Measurements from ENCODE around the gene IQSEC1.

DNA sequence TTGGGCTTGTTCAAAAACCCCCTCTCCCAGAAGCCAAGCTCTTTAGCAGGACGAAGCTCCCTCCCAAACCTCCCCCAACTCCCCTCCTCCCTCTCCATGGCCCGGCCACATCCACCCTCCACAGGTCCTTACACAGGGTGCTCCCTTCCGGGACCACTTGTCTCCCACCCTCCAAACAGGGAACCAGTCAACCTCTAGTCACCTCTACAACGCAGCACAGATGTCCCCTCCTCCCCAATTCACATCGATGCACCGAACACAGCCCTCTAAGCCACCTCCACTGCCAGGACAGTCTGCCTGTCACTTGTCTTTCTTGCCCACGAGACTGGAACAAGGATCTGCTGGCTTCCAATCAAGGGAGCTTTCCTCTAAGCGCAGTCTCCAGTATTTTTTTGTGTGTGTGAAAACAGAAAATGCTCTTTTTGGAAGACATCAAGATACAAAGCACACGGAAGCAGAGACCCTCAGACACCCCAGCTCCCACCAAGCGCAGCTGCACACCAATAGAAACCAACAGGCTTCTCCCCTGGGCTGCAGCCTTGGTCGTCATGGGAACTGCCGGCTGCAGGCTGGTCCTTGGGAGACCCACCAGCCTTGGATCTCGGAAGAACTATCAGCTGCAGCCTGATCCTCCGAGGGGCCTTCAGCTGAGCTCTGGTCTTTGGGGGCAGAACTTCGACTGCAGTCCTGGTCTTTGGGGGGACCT lies 26.5 kb downstream of the IQSEC1 start:
- TF ChIP-seq, protein P1, sequence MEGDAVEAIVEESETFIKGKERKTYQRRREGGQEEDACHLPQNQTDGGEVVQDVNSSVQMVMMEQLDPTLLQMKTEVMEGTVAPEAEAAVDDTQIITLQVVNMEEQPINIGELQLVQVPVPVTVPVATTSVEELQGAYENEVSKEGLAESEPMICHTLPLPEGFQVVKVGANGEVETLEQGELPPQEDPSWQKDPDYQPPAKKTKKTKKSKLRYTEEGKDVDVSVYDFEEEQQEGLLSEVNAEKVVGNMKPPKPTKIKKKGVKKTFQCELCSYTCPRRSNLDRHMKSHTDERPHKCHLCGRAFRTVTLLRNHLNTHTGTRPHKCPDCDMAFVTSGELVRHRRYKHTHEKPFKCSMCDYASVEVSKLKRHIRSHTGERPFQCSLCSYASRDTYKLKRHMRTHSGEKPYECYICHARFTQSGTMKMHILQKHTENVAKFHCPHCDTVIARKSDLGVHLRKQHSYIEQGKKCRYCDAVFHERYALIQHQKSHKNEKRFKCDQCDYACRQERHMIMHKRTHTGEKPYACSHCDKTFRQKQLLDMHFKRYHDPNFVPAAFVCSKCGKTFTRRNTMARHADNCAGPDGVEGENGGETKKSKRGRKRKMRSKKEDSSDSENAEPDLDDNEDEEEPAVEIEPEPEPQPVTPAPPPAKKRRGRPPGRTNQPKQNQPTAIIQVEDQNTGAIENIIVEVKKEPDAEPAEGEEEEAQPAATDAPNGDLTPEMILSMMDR (conservative IDR thresholded peaks at IDR 0.05; ENCODE audit: low read depth in 2 of 2) = no peak
- TF ChIP-seq STAT1 (IDR thresholded peaks at IDR 0.05; ENCODE audit: unreplicated experiment) = no peak
- TF ChIP-seq EZH2phosphoT487 (IDR thresholded peaks at IDR 0.05; ENCODE audit: unreplicated experiment) = no peak
- TF ChIP-seq CREB1 (CRISPR knock-in tag; IDR thresholded peaks at IDR 0.05; ENCODE audit: low read depth) = no peak
- no peak for TF ChIP-seq EZH2 (IDR thresholded peaks at IDR 0.05; ENCODE audit: low read depth, unreplicated experiment)
- no peak for TF ChIP-seq ZNF331 (CRISPR knock-in tag; IDR thresholded peaks at IDR 0.05; ENCODE audit: low read depth)
- TF ChIP-seq NANOG (IDR thresholded peaks at IDR 0.05; ENCODE audit: borderline replicate concordance) = no peak
- TF ChIP-seq POLR2AphosphoS5 (IDR thresholded peaks at IDR 0.05; ENCODE audit: low read depth) = no peak
- no peak for TF ChIP-seq JUNB (IDR thresholded peaks at IDR 0.05; ENCODE audit: unreplicated experiment)
- TF ChIP-seq, protein P2, sequence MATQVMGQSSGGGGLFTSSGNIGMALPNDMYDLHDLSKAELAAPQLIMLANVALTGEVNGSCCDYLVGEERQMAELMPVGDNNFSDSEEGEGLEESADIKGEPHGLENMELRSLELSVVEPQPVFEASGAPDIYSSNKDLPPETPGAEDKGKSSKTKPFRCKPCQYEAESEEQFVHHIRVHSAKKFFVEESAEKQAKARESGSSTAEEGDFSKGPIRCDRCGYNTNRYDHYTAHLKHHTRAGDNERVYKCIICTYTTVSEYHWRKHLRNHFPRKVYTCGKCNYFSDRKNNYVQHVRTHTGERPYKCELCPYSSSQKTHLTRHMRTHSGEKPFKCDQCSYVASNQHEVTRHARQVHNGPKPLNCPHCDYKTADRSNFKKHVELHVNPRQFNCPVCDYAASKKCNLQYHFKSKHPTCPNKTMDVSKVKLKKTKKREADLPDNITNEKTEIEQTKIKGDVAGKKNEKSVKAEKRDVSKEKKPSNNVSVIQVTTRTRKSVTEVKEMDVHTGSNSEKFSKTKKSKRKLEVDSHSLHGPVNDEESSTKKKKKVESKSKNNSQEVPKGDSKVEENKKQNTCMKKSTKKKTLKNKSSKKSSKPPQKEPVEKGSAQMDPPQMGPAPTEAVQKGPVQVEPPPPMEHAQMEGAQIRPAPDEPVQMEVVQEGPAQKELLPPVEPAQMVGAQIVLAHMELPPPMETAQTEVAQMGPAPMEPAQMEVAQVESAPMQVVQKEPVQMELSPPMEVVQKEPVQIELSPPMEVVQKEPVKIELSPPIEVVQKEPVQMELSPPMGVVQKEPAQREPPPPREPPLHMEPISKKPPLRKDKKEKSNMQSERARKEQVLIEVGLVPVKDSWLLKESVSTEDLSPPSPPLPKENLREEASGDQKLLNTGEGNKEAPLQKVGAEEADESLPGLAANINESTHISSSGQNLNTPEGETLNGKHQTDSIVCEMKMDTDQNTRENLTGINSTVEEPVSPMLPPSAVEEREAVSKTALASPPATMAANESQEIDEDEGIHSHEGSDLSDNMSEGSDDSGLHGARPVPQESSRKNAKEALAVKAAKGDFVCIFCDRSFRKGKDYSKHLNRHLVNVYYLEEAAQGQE (IDR thresholded peaks at IDR 0.05; ENCODE audit: unreplicated experiment) = no peak
- TF ChIP-seq ZNF114 (CRISPR knock-in tag; IDR thresholded peaks at IDR 0.05) = no peak
- TF ChIP-seq, protein P3, sequence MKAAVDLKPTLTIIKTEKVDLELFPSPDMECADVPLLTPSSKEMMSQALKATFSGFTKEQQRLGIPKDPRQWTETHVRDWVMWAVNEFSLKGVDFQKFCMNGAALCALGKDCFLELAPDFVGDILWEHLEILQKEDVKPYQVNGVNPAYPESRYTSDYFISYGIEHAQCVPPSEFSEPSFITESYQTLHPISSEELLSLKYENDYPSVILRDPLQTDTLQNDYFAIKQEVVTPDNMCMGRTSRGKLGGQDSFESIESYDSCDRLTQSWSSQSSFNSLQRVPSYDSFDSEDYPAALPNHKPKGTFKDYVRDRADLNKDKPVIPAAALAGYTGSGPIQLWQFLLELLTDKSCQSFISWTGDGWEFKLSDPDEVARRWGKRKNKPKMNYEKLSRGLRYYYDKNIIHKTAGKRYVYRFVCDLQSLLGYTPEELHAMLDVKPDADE (IDR thresholded peaks at IDR 0.05) = no peak
- TF ChIP-seq, protein P4, sequence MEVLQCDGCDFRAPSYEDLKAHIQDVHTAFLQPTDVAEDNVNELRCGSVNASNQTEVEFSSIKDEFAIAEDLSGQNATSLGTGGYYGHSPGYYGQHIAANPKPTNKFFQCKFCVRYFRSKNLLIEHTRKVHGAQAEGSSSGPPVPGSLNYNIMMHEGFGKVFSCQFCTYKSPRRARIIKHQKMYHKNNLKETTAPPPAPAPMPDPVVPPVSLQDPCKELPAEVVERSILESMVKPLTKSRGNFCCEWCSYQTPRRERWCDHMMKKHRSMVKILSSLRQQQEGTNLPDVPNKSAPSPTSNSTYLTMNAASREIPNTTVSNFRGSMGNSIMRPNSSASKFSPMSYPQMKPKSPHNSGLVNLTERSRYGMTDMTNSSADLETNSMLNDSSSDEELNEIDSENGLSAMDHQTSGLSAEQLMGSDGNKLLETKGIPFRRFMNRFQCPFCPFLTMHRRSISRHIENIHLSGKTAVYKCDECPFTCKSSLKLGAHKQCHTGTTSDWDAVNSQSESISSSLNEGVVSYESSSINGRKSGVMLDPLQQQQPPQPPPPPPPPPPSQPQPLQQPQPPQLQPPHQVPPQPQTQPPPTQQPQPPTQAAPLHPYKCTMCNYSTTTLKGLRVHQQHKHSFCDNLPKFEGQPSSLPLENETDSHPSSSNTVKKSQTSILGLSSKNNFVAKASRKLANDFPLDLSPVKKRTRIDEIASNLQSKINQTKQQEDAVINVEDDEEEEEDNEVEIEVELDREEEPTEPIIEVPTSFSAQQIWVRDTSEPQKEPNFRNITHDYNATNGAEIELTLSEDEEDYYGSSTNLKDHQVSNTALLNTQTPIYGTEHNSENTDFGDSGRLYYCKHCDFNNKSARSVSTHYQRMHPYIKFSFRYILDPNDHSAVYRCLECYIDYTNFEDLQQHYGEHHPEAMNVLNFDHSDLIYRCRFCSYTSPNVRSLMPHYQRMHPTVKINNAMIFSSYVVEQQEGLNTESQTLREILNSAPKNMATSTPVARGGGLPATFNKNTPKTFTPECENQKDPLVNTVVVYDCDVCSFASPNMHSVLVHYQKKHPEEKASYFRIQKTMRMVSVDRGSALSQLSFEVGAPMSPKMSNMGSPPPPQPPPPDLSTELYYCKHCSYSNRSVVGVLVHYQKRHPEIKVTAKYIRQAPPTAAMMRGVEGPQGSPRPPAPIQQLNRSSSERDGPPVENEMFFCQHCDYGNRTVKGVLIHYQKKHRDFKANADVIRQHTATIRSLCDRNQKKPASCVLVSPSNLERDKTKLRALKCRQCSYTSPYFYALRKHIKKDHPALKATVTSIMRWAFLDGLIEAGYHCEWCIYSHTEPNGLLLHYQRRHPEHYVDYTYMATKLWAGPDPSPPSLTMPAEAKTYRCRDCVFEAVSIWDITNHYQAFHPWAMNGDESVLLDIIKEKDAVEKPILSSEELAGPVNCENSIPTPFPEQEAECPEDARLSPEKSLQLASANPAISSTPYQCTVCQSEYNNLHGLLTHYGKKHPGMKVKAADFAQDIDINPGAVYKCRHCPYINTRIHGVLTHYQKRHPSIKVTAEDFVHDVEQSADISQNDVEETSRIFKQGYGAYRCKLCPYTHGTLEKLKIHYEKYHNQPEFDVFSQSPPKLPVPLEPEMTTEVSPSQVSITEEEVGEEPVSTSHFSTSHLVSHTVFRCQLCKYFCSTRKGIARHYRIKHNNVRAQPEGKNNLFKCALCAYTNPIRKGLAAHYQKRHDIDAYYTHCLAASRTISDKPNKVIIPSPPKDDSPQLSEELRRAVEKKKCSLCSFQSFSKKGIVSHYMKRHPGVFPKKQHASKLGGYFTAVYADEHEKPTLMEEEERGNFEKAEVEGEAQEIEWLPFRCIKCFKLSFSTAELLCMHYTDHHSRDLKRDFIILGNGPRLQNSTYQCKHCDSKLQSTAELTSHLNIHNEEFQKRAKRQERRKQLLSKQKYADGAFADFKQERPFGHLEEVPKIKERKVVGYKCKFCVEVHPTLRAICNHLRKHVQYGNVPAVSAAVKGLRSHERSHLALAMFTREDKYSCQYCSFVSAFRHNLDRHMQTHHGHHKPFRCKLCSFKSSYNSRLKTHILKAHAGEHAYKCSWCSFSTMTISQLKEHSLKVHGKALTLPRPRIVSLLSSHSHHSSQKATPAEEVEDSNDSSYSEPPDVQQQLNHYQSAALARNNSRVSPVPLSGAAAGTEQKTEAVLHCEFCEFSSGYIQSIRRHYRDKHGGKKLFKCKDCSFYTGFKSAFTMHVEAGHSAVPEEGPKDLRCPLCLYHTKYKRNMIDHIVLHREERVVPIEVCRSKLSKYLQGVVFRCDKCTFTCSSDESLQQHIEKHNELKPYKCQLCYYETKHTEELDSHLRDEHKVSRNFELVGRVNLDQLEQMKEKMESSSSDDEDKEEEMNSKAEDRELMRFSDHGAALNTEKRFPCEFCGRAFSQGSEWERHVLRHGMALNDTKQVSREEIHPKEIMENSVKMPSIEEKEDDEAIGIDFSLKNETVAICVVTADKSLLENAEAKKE (CRISPR knock-in tag; IDR thresholded peaks at IDR 0.05) = no peak
